ENCODE data around the gene RAB3IP.

GRCh38 chr12:69689638-69690037 is 49.0 kb upstream of the RAB3IP start:
- TF ChIP-seq CTCF (IDR thresholded peaks at IDR 0.05 in 4 of 5, conservative IDR thresholded peaks at IDR 0.05 in 1 of 5) = no peak
- TF ChIP-seq POLR2A (IDR thresholded peaks at IDR 0.05) = no peak

Data from gastrocnemius medialis (tissue), 4 donors.